NCI-H82 (cell line): ENCODE data around the gene FAM180A.

Source experiments
- DNase-seq: peaks from one replicate; lab custom pipeline; 2025; lab: John Stamatoyannopoulos, UW

FAM180A gene

DNA sequence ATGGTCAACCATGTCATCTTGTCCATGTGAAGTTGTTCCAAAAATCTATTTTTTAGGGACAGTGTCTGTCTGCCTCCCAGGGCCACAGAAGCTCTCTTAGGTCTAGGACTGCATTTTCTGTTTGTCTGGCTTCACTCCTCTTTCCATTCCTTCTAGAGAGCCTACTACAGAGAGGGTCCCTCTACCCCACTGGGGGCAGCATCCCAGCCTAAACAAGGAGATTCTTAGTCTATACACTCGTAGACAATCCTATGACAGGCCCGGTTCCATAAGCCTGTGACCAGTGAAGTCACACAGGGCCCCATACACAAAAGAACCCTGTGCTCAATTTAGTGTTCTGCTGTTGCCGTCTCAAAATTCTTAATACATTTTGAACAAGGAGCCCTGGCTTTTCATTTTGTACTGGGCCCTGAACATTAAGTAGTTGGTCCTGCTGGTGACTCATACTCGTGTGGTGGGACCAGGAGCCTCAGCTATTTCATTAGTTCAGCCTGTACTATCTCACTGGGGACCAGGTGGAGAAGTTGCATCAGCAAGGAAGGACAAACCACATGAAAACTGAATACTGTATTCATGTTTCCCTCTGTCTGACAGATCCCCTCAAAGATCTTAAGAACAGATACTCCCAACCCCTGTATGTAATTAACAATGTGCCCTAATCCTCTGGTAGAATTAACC lies 23.5 kb upstream of the FAM180A start:
- peak; percentile 37 for DNase-seq

DNA sequence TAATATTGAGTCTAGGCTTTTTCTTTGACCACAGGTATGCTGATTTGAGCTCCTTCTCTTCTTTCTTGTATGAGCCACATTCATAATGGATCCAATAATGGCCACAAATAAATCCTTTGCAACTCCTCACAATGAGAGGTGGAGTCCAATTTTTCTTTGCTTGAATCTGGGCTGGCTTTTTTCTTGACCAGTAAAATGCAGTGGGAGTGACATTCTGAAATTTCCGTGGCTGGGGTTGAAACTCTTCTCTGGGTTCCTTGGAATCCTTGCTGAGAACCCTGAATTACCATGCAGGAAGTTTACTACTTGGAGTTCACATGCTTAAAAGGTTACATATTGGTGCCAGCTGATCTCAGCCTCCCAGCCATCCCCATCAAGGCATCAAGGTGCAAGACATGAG lies 22.4 kb upstream of the FAM180A start:
- DNase-seq = no peak

DNA sequence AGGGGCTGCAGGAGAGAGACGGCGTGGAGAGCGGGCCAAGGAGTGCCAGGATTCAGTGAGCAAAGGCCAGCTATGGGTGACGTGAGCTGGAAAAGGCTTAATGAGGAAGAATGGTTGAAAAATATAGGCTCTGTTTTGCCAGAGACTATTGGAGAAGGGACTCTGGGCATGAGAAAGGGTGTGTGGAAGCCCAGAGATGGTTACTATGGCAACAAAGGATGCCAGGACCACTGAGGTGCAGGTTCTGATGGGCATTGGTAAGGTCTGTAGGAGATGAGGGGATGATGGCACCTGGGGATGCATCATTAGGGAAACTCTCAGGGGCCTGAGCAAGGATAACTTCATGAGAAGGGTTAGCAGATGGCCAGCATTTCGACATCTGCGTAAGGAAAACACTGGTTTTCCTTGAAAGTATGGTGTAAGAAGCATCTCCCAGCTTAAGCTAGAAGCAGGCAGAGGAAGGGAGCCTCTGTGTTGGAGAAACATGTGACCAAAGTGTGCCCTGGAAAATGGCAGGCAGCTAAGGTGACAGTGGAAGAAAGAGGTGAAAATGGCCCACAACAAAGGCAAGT lies 21.6 kb upstream of the FAM180A start:
- DNase-seq = no peak

DNA sequence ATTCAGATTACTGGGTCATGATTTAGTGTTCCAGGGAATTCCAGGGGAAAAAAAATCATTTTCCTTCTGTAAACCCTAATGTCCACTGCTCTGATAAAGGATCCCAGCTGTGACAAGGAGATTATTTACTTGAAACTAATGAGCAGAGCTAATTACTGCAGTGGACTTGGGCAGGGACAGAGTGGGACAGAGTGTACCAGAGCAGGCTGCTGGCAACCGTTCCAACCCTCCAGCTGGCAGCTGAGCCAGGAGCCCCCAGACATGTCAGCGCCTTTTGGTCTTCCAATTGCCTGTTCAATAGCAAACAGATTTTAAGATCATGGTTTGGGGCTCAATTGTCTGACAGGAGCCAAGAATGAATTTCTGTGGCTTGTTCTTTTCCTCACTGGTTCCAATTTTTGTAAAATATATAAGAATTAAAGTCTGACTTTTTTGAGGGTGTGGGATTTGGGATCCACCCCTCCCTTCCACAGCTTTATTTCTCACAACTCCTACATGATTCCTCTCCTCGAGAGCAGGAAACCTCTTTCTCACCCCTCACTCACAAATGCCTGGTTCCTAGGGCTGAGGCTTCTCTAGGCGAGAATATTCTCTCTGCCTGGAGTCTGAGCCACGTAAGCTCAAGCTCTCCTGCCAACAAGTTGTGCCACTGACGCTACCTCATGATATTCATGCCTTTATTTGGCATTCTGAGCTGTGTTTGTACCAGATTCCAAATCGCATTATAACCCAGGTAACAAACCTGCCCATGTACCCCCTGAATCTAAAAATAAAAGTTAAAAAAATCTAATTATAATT lies 20.6 kb upstream of the FAM180A start:
- no peak for DNase-seq

DNA sequence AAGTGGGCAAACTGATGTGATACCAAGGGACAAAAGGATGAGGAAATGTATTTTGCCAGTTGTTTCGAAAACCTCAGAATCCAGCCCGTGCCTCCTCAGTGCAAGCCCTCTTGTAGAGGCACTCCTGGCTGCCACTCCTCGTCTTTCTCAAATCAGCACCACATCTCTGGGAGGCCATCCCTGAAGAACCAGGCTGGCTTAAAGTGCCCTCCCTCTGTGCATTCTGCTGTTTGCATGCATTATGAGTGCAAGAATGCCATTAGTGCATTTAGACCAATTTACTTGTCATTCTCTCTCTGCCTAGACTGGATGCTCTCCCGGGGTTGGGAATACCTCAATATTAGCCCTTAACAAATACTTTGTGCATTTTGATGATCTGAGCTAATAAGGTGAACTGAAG lies 19.9 kb upstream of the FAM180A start:
- DNase-seq = no peak

DNA sequence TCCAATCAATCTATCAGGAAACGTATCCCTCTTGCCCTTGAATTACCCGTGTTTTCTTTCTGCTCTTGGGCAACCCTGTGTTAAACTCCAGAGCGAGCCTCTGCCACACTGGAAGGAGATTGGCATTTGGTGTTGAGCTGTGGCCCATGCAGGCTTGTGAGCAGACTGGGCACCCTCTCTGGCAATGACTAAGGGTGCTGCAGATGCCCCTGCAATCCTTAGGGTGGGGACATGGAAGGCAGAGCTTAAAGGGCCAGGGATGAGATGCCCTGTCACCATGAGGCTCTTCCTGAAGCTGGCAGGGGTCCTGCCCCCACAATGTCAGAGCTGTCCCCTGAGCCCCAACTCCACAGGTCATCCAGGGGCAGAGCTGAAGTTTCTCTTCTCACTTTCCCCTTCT lies 19.5 kb upstream of the FAM180A start:
- no peak for DNase-seq

DNA sequence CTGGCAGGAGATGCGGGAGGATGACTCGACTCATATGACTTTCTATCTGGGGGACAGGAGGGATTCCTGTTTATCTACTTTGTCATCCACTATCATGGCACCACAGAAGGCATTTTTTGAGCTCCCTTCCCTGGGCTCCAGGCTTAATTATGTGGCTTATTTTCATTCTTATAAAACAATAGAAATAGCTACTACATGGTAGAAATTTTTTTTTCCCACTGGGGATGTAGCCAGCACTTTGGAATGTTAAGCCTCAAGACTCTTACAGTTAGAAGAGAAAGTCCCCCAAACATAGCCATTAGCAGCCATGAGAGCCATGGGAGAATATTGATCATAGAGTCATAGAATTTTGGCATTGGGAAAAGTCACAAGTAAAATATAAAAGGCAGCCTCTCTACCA lies 14.6 kb upstream of the FAM180A start:
- no peak for DNase-seq

DNA sequence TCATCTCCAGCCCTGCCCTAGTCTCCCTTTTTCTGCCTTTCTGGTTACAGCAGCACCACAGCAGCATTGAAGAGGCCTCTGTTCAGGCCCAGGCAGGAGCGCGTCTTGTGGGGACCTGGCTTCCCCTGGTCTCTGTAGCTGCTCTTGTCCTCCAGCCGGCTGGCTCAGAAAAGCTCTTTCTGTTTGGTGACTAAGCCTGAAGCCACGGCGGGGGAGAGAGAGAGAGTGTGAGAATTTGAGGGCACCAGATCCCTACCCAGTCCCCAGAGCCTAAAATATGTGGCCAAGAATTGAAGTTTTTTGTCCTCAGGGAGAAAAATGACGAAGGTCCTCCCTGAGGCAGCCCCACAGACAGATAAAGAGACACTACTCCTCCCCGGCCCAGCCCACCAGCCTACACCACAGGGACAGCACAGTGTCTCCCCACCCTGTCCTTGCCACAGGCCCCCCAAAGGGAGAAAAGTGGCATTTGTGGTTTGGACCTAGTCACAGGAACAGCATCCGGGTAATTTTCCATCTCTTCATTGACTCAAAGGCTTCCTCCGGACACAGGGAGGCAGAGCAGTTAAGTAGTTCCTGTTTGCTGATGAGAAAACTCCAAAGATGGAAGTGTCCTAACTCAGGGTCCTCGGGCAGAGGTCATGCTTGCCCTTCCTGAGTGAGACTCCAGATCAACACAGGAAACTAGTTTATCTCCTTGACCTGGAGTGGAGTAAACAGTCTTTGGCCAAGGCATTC lies 13.3 kb upstream of the FAM180A start:
- DNase-seq = no peak

DNA sequence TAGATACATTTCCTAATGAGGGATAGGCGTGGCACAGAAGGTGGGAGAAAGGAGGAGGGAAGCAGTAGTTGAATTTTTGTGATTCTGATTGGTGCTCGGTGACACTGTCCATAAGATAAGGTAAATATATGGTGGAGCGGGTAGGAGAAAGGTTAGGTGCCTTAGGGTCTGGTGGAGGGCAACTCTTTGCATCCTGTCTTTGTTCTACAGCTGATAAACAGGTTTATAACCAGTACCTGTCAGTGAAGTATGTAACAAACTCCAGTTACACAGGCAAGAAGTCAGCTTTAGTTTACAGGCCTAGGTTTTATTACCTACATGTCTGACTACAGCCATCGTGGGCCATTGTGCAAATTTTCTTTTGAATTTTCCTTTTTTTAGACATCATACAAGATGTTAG lies 10.9 kb upstream of the FAM180A start:
- DNase-seq = no peak

DNA sequence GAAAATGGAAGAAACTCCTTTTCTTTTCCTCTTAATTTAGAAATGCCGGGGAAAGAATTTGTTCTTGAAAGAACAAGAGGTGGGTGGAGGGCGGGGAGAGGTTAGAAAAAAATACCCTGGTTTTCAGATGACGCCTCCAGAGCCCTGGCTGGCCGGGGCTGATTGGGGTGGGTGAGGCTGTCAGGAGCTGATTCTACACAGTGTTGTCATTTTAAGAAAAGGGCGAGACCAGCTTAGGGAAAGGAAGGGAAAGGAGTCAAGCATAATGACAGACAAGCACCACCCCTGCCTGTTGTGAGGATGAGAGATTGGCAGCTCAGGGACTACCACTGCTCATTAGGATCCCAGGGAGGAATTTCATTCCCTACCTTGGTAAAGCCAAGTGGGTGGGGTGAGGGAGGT lies 9.9 kb upstream of the FAM180A start:
- DNase-seq = no peak

DNA sequence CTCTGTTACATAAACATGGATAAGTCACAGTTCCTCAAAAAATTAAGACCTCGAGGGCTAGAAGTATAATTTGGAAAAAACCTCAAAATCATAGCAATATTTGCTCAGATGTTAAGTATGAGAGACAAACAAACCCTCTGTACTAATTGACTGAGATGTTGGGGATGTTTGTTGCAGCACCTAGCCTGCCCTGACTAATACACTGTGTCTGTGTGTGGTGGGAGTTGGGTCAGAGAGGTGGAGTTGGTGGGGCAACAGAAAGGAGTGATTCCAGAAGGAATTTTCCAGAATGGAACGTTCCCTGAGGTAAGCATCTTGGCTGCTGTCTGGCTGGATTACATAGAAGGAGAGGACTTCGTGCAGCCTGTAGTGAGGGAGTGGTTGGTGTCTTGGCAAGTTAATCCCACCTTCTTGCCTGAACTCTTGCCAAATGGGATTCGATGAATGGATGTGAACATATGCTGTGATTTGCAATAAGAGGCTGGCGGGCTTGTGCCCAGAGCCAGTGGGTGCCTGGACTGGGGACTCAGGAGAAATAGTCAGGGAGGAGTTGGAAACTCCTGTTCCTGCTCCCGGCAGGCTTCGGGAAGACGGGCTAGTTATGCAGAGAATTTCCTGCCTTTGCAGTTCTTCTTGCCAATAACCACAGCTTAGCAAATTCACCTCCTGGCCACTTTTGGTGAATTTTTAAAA lies 9.3 kb upstream of the FAM180A start:
- DNase-seq = peak; percentile 16

DNA sequence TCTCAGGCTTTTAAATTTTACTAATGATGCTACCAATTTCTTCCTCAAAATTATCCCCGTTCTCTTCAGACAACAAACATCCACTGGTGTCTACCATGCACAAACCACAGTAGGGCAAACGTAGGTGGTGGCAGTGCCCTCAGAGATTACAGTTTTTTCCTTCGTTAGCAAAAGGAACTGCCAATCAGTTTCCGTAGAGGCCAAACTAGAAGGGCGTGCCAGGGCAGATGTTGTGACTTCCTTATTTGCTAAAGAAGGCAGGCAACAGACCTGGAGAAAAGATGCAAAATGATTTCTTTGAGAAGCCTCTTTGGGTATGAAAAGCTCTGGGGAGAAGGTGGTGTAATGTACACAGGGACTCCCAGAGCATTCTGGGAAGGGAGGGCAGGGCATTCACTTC lies 7.6 kb upstream of the FAM180A start:
- DNase-seq = no peak

DNA sequence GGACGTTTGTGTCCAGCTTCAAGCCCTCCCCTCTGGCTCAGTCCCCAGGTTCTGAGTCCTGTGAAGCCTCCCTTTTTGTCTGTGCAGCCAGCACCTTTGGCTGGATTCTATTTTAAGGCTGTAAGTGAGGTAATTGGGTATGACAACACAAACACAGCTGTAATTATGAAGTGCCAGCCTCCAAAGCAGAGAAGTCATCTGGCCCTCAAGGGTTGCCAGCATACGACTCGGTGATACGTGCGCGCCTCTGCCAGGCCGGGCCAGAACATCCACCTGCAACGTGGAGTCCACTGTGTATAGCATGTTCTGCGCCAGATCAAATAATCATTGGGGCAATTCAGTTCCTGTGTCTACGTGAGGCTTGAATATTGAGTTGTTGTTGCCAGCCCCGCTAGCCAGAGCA lies 6.7 kb upstream of the FAM180A start:
- no peak for DNase-seq

DNA sequence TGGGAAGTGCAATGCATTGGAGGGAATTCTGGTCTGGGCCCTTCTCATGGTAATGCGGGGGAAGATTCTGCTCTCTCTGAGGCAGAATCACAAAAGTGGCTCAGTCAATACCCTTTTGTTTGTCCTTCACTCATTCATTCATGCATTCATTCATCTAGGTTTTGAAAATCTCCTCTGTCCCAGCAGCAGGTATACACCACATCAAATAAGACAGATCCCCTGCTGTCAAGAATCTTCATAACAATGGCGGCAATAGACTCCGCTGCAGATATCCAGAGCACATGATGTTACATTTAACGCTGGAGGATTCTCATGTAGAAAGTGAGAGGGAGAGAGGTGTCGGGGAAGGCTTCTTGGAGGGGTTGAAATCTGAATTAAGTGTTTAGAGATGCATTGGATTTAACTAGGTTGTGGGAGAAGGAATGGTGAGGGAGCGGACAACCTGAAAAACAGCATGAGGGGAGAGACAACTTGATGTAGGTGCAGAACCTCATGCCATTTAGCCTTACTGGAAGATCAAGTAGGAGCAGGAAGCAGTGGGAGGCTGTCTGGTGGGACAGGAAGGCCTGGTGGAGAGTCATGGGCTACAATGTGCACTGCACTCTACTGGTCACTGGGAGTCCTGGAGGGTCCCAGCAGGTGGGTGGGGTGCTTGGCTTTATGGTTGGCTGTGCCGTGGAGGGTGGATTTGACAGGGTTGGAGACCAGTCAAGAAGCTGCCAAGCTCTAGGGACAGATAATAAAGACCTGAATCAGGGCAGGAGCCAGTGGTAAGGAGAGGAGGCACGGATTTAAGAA lies 5.2 kb upstream of the FAM180A start:
- no peak for DNase-seq

DNA sequence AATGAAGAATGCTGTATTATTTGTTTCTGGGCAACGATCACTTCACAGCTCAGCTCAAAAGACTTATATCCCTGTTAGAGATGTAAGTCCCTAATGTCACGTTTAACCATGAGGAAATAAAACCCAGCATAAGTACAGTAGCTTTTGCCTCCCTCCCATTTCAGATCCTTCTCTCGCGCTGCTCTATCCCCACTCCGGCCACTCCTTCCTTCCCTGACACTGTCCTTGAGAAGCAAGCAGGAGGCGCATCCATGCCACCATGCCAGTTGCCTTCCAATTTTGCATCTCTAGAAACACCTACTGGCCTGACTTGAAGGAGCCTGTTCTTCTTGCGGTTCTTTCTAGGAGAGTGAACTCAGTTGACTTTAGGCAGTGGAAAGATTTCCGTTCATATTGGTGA lies 1.2 kb downstream of the FAM180A start:
- no peak for DNase-seq

DNA sequence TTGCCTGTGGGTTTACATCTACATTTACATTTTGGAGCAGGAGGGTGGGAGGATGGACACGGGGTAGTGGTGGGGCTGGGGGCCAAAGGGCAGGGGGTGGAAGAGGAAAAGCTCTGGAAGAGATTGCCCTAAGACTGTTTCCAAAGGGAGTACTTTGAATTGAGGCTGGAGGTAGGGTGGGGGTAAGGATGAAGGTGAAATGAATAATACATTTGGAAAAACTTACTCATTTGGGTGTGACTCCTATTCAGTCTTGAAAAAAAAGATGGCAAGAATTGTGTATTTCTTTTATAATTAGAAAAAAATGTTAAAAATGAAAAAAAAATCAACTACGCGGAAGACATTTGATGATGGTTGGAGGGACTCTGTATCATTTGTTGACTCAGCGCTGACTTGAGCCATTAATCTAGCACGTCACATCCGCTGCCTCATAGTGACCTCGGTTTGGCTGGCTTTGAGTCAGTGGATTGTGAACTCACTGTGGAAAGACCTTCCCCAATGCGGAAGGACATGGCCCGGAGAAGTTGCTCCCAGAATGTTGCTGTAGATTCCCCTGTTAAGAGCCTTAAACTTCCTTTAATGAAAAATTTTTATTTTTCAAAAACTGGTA lies 2.8 kb downstream of the FAM180A start:
- DNase-seq = no peak

DNA sequence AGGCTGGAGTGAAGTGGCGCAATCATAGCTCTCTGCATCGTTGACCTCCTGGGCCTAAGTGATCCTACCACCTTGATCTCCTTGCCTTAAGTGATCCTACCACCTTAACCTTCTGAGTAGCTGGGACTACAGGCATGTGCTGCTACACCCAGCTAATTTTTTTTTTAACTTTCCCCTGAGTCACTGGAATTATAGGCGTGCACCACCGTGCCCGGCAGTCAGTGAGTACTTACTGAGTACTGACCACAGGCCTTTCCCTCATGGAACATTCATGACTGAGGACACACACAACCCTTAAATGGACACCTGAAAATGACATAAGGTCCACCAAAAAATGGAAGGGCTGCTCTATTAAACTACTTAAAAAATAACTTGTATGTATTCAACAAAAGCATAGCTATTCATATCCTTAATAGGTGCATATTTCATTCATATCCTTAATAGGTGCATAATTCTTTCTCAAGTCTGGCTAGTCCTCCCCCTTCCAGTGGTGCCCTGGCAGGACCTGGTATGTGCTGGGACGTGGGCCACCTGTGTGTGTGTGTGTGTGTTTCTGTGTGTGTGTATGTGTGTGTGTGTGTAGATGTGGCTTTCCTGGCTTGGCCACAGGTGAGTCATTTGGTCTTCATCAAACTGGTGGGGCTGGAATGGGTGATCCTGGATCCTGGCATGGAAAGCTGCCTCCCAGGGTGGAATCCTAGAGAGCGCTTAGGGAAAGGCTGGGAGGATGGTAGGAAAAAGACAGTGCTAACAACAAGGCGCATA lies 3.5 kb downstream of the FAM180A start:
- no peak for DNase-seq

DNA sequence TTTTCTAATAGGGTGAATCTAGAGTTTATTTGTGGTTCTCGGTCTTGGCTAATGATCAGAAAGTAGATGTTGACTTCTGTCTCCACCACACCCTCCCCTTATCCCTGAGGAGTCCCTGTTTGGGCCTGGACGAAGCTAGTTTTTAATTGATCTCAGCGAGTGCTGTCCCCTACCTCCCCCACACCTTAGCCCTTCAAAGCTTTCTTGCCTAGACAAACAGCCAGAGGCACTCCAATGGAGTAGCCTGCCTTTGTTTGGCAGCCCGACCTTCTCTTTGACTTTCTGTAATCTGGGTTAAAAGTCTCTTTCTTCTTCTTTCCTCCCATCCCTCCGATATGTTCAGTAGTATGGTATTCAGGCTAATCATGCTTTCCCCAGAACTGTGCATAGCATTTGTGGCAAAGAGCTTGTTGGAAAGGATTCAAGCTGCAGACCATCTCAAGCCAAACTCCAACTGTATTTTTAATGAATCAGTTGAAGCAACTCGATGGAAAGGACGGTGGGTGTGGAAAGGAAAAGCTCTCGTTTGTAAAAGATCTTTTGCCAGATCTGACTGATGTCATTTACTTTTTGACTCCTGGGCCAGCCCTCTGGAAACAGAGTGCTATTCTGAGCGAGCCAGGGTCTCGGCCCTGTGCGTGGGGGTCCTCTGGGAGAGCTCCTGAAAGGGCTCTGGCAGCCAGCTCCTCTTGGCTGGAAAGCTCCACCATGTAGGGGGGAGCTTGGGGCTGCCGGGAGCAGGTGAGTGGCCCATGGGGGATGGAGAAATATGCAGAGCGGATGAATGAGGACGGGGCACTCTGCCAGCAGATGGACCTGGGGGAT lies 4.5 kb downstream of the FAM180A start:
- no peak for DNase-seq

DNA sequence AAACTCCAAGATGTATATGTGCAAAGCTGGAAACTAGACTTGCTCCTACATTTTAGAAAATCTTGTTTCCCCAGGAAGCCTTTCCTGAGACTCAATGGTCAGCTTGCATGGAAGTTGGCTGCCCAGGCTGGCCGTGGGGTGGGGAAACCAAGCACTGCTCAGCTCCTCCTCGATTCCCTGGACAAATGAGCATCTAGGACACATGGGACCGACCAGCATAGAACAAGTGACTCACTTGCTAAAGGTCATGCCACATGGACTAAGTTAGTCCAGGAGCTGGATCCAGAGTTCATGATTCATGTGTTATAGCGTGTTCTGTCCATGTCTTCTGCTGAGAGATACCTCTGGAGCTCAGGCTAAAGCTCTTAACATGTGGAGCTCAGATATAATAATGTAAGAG lies 6.2 kb downstream of the FAM180A start:
- DNase-seq = no peak
